ENCODE measurements around the gene TSC22D3.
"Not testable (repeated sequence)": the region's sequence is repeated elsewhere in the genome, so short reads cannot be mapped to it uniquely, and the experiment has no call there.

The TSC22D3 gene

GRCh38 chrX:107711521-107712181 lies 63.9 kb downstream of the TSC22D3 start:
- no peak for DNase-seq

GRCh38 chrX:107710617-107711391 lies 64.8 kb downstream of the TSC22D3 start:
- DNase-seq: no peak

DNA sequence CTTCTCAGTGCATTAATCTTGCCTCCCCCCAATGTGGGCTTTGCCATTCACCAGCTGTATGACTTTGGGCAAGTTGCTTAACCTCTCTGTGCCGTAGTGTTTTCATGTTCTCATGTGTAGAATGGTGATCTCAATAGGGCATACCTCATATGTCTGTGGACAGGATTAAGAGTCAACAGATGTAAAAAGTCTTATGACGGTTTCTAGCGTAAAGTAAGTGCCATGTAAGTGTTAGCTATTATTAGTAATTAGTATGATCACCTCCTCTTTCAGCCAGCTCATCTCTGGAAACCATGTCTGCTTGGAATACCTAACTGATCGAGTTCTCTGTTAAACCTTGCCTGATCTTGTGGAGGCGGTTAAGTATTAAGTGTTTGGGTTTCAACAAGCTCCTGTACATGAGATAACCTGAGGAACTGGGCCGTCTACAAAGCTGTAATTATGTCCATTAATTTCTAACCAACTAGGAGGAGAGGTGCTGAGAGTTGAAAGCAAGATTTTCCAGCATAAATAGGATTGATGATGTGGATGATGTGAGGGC lies 66.3 kb downstream of the TSC22D3 start:
- DNase-seq: no peak

DNA sequence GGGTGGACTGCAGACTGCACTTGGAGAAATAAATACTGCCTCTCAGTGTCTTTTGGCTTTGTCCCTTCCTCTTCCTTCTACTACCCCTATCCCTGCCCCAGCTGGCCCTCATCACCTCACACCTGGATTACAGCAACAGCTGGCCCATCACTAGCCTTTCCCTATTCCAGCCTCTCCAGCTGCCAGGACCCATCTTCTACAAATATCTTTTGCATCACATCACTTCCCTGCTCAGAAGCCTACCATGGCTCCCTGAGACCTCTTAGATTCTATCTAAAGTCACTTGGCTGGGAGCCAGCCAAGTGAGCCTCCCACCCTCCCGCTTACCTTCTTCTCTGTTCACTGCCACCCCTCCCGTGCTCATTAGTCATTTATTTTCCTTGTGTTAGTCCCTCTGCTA lies 66.8 kb downstream of the TSC22D3 start:
- no peak for DNase-seq

- DNase-seq: no peak
Observed at GRCh38 chrX:107707866-107708265, 67.7 kb downstream of the TSC22D3 start.

DNA sequence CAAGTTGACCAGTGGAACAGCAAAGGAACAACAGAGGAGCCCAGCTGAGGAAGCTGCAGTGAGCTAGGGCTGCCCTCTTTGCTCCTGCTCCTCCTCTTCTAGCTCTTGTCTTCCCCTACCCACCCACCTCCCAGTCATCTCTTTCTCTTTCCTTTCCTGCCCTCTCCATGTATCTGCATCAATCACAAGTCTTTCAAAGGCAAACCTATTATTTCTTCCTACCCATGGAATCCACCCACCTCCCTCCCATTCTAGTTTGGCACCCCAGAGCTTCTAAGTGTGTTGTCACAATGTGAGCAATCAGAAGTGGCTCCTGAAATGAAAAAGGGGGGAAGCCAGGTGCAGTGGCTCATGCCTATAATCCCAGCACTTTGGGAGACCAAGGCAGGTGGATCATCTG lies 69.3 kb downstream of the TSC22D3 start:
- DNase-seq: peak; percentile 13

GRCh38 chrX:107704587-107704986 lies 71.0 kb downstream of the TSC22D3 start:
- no peak for DNase-seq

GRCh38 chrX:107704181-107704580 lies 71.4 kb downstream of the TSC22D3 start:
- DNase-seq: no peak

DNA sequence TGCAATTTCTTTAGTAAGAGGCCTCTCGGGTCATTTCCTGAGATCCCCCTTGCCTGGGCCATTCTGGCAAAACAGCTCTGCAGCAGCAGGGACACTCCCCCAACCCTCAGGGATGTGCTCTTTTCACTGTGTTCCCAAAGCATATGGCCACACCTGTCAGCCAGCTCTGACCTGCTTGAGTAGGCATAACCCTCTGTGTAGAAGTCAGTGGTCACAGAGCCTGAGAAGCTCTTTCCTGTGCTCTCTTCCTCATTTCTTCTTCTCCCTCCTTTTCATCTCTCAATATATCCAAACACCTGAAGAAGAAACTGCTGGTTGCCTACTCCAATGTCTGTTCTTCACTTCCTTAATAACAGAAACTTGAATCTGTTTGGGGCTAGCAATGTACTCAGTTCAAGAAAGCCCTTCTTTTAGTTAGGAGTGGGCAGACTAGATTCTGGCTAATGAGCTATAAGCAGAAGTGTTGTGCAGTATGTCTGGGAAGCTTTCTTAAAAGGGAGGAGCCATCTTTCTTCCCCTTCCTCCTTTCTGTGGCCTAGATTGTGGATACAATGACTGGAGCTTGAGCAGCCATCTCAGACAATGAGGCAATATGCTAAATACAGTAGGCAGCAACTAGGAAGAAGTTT lies 74.0 kb downstream of the TSC22D3 start:
- peak; percentile 36 for DNase-seq

GRCh38 chrX:107700790-107701189 lies 74.8 kb downstream of the TSC22D3 start:
- no peak for DNase-seq

- DNase-seq: peak; percentile 57
Observed at GRCh38 chrX:107700317-107700774, 75.2 kb downstream of the TSC22D3 start.

- no peak for DNase-seq
Observed at GRCh38 chrX:107699616-107700015, 76.0 kb downstream of the TSC22D3 start.

DNA sequence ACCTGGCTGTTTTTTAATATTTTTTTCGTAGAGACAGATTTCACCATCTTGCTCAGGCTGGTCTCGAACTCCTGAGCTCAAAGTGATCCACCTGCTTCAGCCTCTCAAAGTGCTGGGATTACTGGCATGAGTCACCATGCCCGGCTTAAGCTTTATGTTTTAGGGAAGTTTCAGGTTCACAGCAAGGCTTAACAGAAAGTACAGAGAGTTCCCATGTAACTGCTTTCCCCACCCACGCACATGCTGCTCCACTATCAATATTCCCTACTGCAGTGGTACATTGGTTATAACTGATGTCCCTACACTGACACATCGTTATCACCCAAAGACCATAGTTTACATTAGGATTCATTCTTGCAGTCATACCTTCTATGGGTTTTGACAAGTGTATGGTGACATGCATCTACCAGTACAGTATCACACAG lies 84.6 kb downstream of the TSC22D3 start:
- no peak for DNase-seq

GRCh38 chrX:107687445-107687844 lies 88.1 kb downstream of the TSC22D3 start:
- no peak for DNase-seq

- no peak for DNase-seq
Observed at GRCh38 chrX:107686792-107687191, 88.8 kb downstream of the TSC22D3 start.

DNA sequence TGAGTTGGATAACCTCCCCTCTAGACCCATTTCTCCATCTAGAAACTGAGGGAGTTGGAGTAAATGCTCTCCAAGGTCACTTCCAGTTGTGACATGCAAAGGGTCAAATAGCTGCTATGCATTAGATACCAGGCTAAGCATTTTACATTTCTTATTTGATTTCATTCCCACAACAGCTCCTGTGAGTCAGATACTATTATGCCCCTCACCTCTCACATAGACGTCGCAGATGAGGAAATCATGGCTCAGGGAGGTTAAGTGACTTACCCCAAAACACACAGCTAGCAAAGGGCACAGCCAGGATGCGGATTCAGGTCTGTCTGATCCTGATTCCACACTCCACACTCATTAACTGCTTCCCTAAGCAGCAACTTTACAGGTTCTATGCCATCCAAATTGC lies 89.6 kb downstream of the TSC22D3 start:
- DNase-seq: no peak

- DNase-seq: not testable (repeated sequence)
Observed at GRCh38 chrX:107685586-107685985, 90.0 kb downstream of the TSC22D3 start.

GRCh38 chrX:107684956-107685385 lies 90.6 kb downstream of the TSC22D3 start:
- no peak for DNase-seq

GRCh38 chrX:107683931-107684330 lies 91.7 kb downstream of the TSC22D3 start:
- DNase-seq: no peak

DNA sequence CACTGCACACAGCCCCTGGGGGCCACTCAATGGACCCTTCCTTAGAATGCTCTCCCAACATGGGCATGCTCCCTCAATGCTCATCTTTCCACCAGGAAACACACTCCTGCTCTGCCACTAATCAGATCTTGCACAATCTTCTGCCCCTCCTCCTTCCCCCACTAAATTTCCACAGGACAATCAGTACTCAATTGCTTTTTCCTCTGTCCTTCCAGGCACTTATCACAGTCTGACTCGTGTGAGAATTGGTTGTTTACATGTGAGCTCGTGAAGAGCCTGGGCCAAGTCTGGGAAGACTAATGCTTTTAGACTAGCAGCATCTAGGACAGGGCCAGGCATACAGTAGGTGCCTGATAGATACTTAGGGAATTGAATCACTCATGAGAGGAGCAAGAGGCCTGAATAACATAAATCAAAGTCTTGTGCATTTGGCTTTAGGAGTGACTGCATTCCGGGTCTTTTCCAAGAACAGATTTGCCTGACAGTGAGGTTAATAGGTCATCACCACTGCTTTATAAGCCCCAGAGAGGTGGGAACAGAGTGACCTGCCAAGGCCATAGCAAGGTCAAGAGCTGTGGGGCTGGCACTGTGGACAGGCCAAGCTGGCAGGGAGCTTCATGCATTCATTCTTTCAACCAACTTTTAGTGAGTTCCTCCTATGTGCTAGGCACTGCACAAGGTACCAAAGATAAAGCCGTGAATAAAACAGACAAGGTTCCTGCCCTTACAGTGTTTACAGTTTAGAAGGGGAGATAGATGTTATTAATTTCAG lies 92.3 kb downstream of the TSC22D3 start:
- DNase-seq: no peak

- DNase-seq: no peak
Observed at GRCh38 chrX:107682256-107682655, 93.3 kb downstream of the TSC22D3 start.

DNA sequence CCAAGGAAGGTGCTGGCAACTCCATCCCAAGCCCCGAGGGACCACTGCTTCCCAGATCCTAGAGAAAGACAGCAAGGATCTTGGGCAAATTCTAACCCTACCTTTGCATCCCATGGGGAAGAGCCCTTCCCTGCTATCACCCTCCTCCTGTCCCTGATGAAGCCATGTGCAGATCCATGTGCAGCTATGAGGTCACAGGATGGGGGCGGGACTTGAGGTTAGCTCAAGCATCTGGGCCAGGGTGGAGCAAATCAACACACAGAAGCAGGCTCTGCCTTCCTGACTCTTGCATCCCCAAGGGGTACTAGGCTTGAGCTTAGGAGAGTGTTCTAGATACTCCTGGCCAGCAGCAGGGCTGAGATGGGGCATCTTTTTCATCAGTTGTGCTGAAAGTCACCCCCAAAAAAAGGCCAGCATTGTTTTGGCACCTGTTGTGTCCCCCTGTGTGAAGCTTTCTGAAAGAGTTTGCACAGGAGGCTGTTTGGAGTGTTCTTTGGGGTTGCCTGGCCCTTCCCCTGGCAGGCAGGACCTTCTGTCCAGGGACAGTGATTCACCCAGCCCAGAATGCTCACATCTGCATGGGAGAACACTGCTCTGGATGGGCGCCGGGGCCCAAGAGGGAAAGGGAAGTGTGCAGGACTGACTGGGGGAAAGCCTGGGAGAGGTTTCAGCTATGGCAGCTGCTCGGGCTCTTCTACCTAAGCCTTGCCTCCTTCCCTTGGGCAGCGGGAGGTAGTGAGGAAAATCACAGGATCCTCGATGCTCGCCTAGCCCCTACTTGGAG lies 96.4 kb downstream of the TSC22D3 start:
- DNase-seq: peak; percentile 29
